ENCODE results near the gene TGOLN2.
"Not testable (repeated sequence)": the region's sequence is repeated elsewhere in the genome, so short reads cannot be mapped to it uniquely, and the experiment has no call there.

Gene TGOLN2

DNA sequence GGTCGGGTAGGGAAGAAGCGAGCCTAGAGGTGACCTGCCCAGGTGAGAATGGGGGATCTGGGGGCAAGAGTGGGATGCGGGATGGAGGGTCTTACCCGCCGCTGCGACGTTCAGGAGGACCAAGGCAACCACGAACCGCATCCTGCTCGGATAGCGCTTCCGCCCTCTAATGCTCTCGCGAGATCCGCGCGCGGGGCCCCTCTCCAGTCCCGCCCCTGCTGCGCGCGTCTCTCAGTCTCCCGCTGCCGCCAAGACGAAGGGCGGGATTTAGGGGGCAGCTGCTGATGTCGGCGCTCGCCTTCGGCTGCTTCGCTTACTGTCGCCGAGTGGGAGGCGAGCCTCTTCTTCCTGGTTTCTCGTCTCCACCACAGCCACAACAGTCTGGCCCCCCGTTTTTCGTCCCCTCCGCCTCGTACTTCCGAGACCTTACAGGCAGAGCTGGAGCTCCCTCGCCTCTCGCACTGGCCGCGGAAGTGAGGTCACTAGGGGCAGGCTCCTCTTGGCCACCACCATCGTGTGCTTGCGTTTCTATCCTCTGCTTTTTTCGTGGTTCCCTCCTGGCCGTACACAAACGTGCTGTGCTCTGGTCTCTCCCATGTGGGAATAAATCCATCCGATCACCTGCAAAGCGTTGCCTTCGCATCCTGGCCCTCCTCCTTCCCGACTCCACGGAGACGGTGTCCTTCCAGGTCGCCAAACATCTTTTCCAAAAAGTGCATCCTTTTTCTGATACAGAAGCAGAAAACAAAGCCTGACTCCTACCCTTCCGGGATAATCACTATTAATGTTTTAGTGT, at the start of gene TGOLN2:
TGOLN2 (minus strand) TSS at position 168 of the 796 bp plus-strand sequence; CDS start at position 141, 27 bp downstream.
- DNase-seq (ENCODE audit: low spot score): peak; percentile 99

DNA sequence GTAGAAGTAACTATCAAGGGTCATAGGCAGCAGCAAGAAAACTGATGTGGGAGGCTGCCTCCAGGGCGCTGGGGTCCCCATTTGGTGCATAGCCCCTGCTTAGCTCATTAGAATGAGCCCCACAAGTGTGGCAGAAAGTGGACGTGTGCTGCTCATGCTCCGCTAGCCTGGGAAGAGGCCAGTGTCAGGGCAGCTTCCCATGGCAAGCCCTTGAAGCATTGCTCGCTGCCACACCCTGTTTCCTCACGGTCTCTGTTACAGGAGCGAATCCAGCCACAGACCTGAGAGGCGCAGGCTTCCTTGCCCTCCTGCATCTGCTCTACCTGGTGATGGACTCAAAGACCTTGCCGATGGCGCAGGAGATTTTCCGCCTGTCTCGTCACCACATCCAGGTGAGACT, 49.3 kb upstream of the TGOLN2 start:
- no peak for DNase-seq (ENCODE audit: low spot score)

DNA sequence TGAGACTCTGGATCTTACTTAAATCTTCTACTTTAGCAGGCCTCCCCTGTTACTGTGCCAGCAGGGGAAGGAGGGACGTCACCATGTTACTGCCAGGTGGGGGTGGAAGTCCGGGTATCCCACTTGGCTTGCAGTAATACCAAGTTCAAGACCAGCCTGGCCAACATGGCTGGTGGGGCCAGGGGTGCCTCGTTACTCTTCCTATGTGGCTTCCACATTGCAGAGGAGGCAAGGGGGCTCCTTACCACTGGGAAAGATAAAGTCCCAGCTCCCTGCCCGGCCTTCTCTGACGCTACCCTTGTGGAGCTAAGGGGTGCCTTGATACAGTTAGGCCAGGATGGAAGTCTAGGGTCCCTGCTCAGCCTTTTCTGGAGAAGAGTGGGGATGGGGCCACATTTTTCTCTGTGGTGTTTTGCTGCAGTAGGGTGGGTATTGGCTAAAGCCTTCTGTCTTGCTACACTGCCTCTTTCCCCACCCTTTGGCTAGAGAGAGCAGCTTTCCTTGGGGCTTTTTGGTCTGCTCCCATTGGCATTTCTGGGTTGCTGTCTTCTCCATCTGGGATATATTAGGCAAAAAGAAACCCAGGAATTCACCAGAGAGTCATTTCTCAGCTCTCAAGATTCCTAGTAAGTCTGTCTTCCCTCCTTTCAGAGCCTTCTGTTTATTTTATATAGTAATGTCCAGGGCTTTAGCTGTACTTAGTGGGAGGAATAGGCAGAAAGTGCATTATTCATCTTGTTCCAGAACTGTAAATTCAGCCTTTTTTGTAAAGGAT, 48.7 kb upstream of the TGOLN2 start:
- DNase-seq (ENCODE audit: low spot score): peak; percentile 63

DNA sequence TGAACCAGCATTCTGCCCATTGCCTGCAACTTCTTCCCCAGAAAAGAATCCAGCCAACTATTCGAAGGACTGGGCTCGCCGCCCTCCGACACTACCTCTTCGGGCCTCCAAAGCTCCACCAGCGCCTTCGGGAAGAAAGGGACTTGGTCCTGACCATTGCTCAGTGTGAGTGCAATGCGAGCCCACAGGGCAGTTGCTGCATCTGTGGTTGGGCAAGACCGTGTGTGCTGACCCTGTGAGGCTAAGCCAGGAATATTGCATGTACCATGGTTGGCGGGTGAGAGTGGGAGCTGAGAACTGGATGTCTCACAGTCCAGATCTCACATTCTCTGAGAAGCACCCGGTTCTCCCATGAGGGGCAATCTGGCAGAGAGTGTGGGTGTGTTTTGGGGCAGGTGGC, 43.3 kb upstream of the TGOLN2 start:
- DNase-seq (ENCODE audit: low spot score): no peak

DNA sequence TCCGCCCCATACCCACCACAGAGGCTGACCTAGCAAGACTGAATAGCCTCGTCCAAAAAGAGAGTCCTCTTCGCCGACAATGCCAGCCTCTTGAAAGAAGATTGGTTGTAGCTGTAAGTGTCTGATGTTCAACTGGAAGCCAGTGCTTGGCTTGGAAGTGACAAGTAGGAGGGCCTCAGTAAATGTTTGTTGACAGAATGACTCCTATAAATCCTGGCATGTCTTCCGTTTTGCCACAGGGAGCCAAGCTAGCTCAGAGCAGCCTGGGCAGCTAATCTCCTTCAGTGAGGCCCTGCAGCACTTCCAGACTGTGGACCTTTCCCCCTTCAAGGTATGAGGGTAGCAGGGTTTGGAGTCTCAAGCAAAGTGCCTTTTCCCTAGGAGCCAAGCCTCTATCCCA, 41.7 kb upstream of the TGOLN2 start:
- DNase-seq (ENCODE audit: low spot score): no peak

DNA sequence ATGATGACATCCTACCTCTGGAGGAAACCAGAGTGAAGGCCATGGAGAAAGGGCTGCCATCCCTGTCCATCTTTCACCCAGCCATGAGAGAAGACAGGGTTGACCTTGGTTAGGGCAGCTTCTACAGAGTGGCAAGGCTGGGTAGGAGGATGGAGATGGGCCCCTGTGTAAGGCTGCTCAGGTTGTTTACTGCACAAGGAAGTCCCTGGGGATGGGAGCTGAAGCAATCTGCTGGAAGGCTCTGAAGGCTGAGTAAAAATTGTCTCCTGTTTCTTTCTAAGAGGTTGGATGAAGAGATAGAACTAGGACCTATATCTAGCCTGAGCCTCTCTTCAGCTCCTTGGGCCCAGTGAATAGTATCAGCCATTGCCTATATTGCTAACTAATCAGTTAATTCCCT, 41.1 kb upstream of the TGOLN2 start:
- no peak for DNase-seq (ENCODE audit: low spot score)

DNA sequence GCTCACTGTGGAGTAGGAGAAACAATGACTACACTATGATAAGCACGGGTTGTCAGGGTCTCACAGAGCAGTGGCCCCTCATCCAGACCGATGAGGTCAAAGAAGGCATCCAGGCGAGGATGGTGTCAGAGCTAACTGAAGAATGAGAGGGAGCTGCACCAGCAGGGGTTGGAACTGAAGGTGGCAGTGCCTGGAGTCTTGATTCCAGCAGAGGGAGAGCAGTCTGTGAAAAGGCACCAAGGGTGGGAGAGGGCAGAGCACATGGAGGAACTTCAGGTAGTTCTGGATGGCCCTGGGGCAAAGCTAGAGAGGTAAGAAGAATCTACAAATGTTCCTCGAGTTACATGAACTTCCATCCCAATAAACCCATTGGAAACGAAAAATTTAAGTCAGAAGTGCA, 39.4 kb upstream of the TGOLN2 start:
- DNase-seq (ENCODE audit: low spot score): no peak

DNA sequence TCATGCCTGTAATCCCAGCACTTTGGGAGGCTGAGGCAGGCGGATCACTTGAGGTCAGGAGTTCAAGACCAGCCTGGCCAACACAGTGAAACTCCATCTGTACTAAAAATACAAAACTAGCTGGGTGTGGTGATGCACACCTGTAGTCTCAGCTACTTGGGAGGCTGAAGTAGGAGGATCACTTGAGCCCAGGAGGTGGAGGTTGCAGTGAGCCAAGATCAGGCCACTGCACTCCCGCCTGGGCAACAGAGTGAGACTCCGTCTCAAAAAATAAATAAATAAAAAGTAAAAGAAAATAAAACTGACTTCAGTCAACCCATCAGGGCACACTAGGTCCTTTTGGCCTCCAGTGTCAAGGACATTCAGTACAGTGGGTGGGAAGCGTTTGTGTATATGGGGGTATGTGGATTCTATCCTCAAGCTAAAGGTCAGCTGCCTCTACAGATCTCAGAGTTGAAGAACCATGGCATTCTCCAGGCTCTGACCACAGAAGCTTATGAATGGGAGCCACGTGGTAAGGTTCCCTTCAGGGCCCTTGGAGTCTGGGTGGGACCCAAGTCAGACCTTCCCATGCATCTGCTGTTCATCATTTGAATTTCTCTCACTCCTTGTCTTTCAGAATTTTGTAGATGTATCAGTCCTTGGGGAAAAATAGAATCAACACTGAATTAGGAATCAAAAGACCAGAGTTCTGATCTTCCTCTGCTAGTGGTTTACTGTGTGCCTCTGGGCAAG, 35.0 kb upstream of the TGOLN2 start:
- DNase-seq (ENCODE audit: low spot score): not testable (repeated sequence)

DNA sequence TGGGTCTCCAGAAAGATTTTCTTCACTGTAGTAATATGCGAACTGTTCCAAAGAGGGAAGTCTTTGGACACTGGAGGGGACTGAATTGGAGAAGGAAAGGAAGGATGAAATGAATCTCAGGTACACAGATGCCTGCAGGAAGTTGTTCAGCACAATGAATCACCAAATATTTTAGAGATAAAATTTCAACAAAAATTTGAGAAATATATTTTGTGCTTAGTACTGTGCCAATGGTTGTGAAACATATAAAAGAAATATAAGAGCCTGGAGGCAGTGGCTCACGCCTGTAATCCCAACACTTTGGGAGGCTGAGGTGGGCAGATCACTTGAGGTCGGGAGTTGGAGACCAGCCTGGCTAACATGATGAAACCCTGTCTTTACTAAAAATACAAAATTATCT, 29.9 kb upstream of the TGOLN2 start:
- DNase-seq (ENCODE audit: low spot score): no peak

DNA sequence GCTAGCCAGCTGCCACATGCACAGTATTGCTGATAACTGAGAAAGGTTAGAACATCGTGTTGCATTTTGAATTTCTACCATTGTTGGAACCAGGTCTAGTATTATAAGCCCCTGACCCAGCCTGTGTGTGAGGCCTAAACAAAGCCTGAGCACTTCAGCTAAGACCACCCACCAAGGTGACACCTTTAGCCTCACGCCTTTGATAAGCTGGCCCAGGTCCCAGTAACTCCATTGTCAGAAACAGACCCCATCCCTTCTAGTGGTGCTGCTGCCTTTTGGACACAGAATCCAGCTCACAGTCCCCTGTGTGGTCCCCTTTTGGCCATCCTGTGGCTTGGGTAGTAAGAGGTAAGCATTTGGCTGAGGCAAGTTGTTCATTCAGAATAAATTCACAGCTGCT, 28.4 kb upstream of the TGOLN2 start:
- no peak for DNase-seq (ENCODE audit: low spot score)

DNA sequence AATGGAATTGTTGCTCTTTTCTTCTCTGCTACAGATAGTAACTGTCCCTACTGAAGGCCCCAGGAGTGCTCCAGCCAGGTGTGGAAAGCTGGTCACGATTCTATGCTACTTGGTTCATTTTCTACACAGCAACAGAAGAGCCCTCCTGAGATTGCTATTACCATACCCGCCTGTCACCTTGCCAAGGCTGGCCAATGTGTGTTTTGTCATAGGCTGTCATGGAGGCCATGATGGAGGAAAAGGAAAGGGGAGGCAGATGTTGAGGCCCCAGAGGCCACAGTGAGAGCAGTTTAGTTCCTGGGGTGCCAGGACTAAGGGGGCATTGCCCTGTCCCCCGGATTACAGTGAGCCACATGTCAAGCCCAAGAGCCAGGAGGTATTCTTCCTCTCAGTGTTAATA, 27.7 kb upstream of the TGOLN2 start:
- DNase-seq (ENCODE audit: low spot score): no peak

DNA sequence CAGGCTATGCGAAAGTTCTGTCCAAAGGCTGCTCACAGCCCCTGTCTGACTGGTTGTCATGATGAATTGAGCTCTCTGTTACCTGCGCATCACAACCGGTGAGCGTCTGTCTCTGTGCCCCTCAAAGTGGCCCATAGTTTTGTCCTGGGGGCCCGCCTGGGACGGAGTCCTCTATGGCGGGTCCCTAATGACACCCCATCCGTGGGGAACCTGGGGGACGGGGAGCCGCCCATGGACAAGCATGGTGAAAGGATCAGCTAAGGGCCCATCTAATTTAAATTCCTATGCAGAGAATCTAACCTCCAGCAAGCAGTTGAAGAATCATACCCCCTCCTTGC, 27.3 kb upstream of the TGOLN2 start:
- peak; percentile 20 for DNase-seq (ENCODE audit: low spot score)

DNA sequence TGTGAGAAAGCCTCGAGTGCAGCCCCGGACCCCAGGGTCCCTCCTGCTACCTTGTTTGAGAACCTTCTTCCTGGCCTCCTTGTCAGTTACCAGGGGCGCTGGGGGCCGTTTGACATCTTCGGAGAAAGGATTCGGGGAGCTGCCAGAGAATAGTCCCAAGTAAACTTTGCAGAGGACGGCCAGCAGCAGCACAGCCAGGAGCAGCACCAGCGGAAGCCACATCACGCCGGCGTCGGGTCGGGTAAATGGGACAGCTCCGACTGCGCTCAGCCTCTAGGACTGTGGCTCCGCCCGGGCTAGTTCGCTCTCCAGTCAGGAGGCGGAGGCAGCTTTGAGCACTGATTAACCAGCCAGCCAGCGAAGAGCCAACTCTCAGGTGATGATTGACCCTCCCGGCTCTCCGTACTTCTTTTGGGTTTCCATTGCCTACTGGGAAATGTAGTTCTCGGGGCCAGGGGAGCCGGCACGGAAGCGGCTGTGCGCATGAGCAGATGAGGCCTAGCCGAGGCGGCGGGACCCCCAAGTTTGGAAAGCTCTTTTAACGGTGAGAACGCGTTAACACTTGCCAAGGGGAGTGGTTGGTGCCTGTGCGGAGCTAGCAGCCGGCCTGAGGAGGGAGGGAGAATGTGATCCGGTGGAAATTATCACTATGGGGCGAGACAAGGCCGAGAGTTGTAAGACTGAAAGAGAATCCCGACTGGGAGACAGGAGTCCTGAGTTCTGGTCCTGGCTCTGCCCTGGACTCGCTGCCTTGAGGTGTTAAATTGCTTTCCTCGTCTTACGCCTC, 26.7 kb upstream of the TGOLN2 start, which contains the start of the genes ELMOD3 and RETSAT:
ELMOD3 (plus strand) TSS at position 484 of the 787 bp plus-strand sequence. CDS start 2,430 bp downstream, outside the sequence.
RETSAT (minus strand) TSS at position 243 of the 787 bp plus-strand sequence; CDS start at position 222, 21 bp downstream.
- peak; percentile 97 for DNase-seq (ENCODE audit: low spot score)

DNA sequence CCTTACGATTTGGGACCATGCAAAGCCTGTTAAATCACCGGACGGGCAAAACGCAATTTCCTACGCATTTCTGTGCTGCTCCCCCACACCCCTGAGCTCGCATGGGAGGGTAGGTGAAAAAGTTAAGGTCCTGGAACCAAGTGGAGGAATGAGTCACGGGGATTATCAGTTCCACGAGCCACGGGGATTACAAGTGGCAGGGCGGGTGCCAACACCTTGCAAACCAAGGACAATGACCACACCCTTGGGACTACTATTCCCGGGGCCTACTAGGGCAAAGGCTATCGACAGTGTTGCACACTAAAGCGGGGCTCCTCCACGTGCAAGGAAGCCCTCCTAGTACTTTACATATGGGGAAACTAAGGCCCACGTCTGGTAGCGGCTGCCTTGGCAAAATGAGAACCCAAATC, 26.1 kb upstream of the TGOLN2 start:
- DNase-seq (ENCODE audit: low spot score): peak; percentile 55

DNA sequence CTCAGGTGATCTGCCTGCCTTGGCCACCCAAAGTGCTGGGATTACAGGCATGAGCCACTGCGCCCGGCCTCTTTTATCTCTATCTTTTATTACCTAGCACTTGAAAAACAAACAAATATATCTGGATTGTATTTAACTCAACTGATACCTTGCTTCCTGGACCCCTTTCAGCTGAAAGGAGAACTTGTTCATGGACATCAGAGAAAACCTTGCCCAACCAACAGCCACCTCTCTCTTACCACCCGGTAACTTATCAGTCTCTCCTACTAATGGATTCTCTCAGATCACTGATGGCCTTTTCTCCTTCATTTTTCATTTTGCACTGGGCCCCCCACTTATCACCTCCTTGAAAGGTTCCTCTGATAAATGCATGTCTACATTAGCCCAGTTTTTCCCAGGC, 19.8 kb upstream of the TGOLN2 start:
- no peak for DNase-seq (ENCODE audit: low spot score)

DNA sequence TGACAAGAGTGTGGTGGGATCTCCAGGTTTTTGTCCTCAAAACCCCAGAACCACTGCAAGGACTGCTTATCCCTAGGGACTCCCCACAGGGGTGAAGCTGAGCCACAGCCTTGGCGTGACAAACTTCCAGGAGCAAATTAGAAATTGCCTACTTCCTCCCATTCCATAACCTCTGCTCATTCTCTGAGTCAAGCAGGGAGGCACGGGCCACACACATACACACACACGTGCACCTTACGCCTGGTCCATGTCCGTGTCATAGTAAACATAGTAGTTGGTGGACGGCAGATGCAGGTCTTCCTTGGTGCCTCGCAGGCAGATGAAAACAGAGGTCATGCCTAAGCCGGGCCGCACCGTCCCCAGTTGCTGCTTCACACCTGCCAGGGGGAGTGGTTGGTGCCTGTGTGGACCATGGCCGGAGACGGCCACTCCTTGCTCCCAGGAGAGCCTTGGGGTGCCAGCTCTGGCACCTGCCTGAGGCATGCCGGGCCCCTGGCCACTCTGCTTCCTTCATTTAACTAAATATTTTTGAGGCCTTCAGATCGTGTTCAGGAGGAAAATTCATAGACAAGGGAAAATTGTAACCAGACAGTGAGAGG, 16.7 kb upstream of the TGOLN2 start:
- DNase-seq (ENCODE audit: low spot score): no peak

DNA sequence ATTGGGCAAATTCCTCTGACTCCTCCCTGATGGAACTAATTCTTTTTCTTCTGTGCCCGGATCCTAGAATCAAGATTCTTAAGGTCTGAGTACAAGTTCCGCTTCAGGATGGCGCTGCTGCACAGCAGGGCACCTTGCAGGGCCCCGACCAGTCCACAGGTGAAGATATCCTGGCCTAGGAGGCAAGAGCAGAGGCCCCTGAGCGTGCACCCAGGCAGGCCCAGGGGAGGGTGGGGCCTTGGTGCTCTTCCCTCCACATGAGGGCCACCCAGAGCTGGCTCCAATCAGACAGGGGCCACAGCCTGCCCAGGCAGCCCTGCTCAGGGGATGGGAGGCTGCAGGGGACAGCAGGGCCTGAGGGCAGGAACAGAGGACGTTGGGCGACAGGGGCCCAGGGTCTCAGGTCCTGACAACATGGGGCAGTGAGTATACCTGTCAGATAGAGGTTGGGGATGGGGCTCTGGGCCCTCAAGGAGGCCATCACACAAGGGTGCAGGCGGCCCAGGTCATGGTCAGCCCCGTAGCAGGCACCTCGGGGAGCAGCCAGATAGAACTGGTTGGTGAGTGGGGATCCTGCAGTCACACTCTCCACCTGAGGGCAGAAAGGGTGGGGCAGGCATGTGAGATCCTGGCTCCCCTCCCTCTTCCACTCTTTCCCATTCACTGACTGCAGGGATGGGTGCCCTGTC, 15.6 kb upstream of the TGOLN2 start:
- not testable (repeated sequence) for DNase-seq (ENCODE audit: low spot score)

DNA sequence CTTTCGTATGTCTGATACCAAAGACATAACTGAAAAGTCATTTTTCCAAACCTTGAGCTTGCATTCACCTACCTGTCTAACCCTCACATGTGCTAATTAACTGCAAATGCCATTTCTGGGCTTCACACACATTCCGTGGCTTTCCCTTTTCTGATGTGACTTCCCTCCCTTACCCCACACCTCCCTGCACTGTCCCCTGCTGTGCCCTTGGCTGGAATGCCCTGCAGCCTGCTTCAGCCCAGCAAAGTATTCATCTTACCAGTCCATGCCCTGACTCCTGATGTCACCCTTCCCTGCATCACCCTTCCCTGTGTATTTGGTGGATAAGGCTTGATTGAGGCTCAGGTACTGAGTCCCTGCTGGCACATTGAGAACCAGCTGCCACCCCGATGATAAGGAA, 14.4 kb upstream of the TGOLN2 start:
- no peak for DNase-seq (ENCODE audit: low spot score)

DNA sequence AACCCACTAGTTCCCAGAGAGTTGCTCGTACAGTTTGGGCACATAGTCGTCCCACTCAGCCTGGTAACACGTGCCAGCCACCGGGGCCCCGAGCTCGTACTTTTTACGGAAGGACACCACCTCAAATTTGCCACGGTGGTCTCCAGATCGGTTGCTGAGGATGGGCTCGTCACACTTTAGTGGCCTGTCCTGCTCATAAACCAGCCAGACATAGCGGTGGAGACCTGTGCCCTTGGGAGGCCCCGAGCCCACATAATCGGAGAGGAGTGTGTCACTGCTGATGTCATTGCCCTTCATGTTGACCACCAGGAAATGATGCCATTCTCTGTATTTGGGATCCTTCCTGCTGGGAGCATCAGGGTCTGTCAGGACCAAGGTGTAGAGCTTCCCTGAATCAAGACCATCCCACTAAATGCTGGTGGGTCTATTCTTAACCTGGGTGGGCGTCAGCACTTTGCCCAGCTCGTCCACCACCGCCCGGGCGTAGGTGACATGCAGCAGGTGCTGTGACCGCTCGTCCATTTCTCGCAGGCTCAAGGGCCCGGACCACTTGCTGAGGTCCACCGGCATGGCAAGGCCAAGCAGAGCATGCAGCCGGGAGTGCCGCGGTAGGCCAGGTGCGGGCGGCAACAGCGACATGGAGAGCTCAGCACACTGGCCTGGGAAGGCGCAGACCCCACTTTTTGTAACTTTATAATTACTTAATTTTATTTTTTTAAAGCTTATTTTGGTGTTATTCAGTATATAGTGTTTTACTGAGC, 13.7 kb upstream of the TGOLN2 start:
- DNase-seq (ENCODE audit: low spot score): no peak
